Neural cell (in vitro differentiated cells): ENCODE results near the gene FOSL2. TPM values are rescaled to one million over a fixed set of nuclear protein-coding genes. Genes with fewer than 3 reads are reported as not detected.

Experiments
- H2AFZ ChIP-seq: fragments of 200-600, 300-800 bp; sonication (generic), shearing (Covaris generic); 2 replicates; pipeline ENCODE4 v1.6.0; 2014; ENCODE audit warnings: low read depth, mild to moderate bottlenecking, antibody characterized with exemption, low read length, moderate library complexity
- H3F3A ChIP-seq: fragments of 200-600 bp; shearing (Covaris generic); 2 replicates; pipeline ENCODE4 v1.6.1; 2016; ENCODE audit warnings: mild to moderate bottlenecking, moderate library complexity, mixed read lengths, antibody characterized with exemption, low read length; ENCODE audit not compliant: insufficient read depth, poor library complexity, severe bottlenecking
- H3K27ac ChIP-seq: fragments of 200-600, 300-800 bp; sonication (generic), shearing (Covaris generic); 2 replicates; pipeline ENCODE4 v1.5.1; 2014; ENCODE audit warnings: mild to moderate bottlenecking, low read length, moderate library complexity
- H3K27me3 ChIP-seq: fragments of 300-800, 200-600 bp; sonication (generic), shearing (Covaris generic); 2 replicates; pipeline ENCODE4 v1.6.0; 2014; ENCODE audit warnings: mild to moderate bottlenecking, low read depth, low read length, moderate library complexity; ENCODE audit not compliant: insufficient read depth
- H3K36me3 ChIP-seq: fragments of 300-800, 200-600 bp; sonication (generic), shearing (Covaris generic); 2 replicates; pipeline ENCODE4 v1.5.1; 2014; ENCODE audit warnings: mild to moderate bottlenecking, antibody characterized with exemption, low read length, moderate library complexity; ENCODE audit not compliant: insufficient read depth
- H3K4me2 ChIP-seq: fragments of 300-800, 200-600 bp; sonication (generic), shearing (Covaris generic); 2 replicates; pipeline ENCODE4 v1.6.0; 2014; ENCODE audit warnings: mild to moderate bottlenecking, low read length
- H3K4me3 ChIP-seq: fragments of 300-800, 200-600 bp; sonication (generic), shearing (Covaris generic); 2 replicates; pipeline ENCODE4 v1.5.1; 2014; ENCODE audit warnings: mild to moderate bottlenecking, low read length, moderate library complexity
- H3K79me2 ChIP-seq: fragments of 200-600 bp; shearing (Covaris generic); replicated peaks from 2 replicates; pipeline ENCODE4 v1.6.0; 2014; ENCODE audit warnings: mild to moderate bottlenecking, low read length, moderate library complexity; ENCODE audit not compliant: insufficient read depth
- H3K9ac ChIP-seq: fragments of 300-800, 200-600 bp; sonication (generic), shearing (Covaris generic); 2 replicates; pipeline ENCODE4 v1.6.1; 2016; ENCODE audit warnings: mild to moderate bottlenecking, low read length, mixed read lengths
- H3K9me2 ChIP-seq: fragments of 200-600 bp; shearing (Covaris generic); 2 replicates; pipeline ENCODE4 v1.6.1; 2016; ENCODE audit warnings: mild to moderate bottlenecking, low read length, mixed read lengths; ENCODE audit not compliant: insufficient read depth
- H3K9me3 ChIP-seq: fragments of 200-600, 300-800 bp; sonication (generic), shearing (Covaris generic); 2 replicates; pipeline ENCODE4 v1.6.1; 2016; ENCODE audit warnings: mild to moderate bottlenecking, mixed run types, low read length, moderate library complexity, mixed read lengths
- H4K20me1 ChIP-seq: fragments of 200-600 bp; shearing (Covaris generic); 2 replicates; pipeline ENCODE4 v1.6.1; 2016; ENCODE audit warnings: mild to moderate bottlenecking, mixed run types; ENCODE audit not compliant: insufficient read depth
- CTCF ChIP-seq: fragments of 450-650 bp; IDR thresholded peaks from 2 replicates; pipeline ENCODE4 v1.5.1; 2014; ENCODE audit warnings: antibody characterized with exemption, mild to moderate bottlenecking, moderate library complexity; ENCODE audit not compliant: poor library complexity, severe bottlenecking
- EP300 ChIP-seq: fragments of 450-650 bp; conservative IDR thresholded peaks from 2 replicates; pipeline ENCODE4 v1.6.1; 2014; ENCODE audit warnings: antibody characterized with exemption, mild to moderate bottlenecking, moderate library complexity; ENCODE audit not compliant: poor library complexity, severe bottlenecking
- EZH2 ChIP-seq: fragments of 200-600, 300-800 bp; shearing (Covaris generic), sonication (generic); IDR thresholded peaks from 2 replicates; pipeline ENCODE4 v1.6.1; 2014; ENCODE audit warnings: antibody characterized with exemption, low read length, borderline replicate concordance, mild to moderate bottlenecking; ENCODE audit not compliant: insufficient read depth, poor library complexity, severe bottlenecking
- MXI1 ChIP-seq: fragments of 450-650 bp; conservative IDR thresholded peaks from 2 replicates; pipeline ENCODE4 v1.6.1; 2014; ENCODE audit warnings: antibody characterized with exemption, mild to moderate bottlenecking; ENCODE audit not compliant: poor library complexity, severe bottlenecking
- POLR2AphosphoS5 ChIP-seq: IDR thresholded peaks from 2 replicates; pipeline ENCODE4 v1.6.1; 2012
- RAD21 ChIP-seq: fragments of 450-650 bp; conservative IDR thresholded peaks from 2 replicates; pipeline ENCODE4 v1.6.1; 2014; ENCODE audit warnings: antibody characterized with exemption, mild to moderate bottlenecking, moderate library complexity
- REST ChIP-seq: IDR thresholded peaks from 2 replicates; pipeline ENCODE4 v1.6.1; 2012; ENCODE audit warnings: borderline replicate concordance
- SMC3 ChIP-seq: fragments of 450-650 bp; conservative IDR thresholded peaks from 2 replicates; pipeline ENCODE4 v1.6.1; 2014; ENCODE audit warnings: antibody characterized with exemption, mild to moderate bottlenecking, moderate library complexity; ENCODE audit not compliant: poor library complexity
- TAF1 ChIP-seq: IDR thresholded peaks from 2 replicates; pipeline ENCODE4 v1.6.1; 2012; ENCODE audit warnings: low read depth
- polyA plus RNA-seq: library from polyadenylated mRNA; depleted of rRNA; stranded (reverse); fragments of >200 nt; gene quantifications from 2 replicates; pipeline ENCODE4 v1.2.3, GENCODE V29; 2014

The FOSL2 gene
- polyA plus RNA-seq, 1 donor from 2014 or later: 2.8 TPM

GRCh38 chr2:28432362-28432761 lies 39.7 kb downstream of the FOSL2 start:
- Histone ChIP-seq H3K4me2 (no peak overlapping the region), H3F3A (no peaks in the 10 kb centered on the region), H2AFZ (no peak overlapping the region), H3K27ac (no peak overlapping the region), H3K9me3 (no peaks in the 10 kb centered on the region), H3K27me3 (no peaks in the 10 kb centered on the region), H3K4me3 (no peak overlapping the region), H3K79me2 (no peaks in the 10 kb centered on the region), H3K9me2 (no peaks in the 10 kb centered on the region), H3K36me3 (no peaks in the 10 kb centered on the region), H3K9ac (no peak overlapping the region), H4K20me1 (no peaks in the 10 kb centered on the region)
- no peak for TF ChIP-seq TAF1
- TF ChIP-seq REST: no peak
- no peak for TF ChIP-seq MXI1

- H3K36me3 ChIP-seq: no peaks in the 10 kb centered on the region
- H4K20me1 ChIP-seq: no peaks in the 10 kb centered on the region
- no peak overlapping the region for H3K4me2 ChIP-seq
- H3K9me3 ChIP-seq: no peaks in the 10 kb centered on the region
- no peak overlapping the region for H3K9ac ChIP-seq
- H3K9me2 ChIP-seq: no peaks in the 10 kb centered on the region
- H3K4me3 ChIP-seq: no peak overlapping the region
- H3K27ac ChIP-seq: no peak overlapping the region
- TF ChIP-seq CTCF (no peak), EP300 (no peak), MXI1 (no peak), EZH2 (no peak), REST (no peak), SMC3 (no peak), POLR2AphosphoS5 (no peak), TAF1 (no peak), RAD21 (no peak)
- H3F3A ChIP-seq: no peaks in the 10 kb centered on the region
- H2AFZ ChIP-seq: no peak overlapping the region
- no peaks in the 10 kb centered on the region for H3K79me2 ChIP-seq
- H3K27me3 ChIP-seq: no peaks in the 10 kb centered on the region
Observed at GRCh38 chr2:28433215-28433614, 40.6 kb downstream of the FOSL2 start.
